Cardiac muscle cell (in vitro differentiated cells and primary cell): ENCODE results near the gene PRKD1. TPM values are rescaled to one million over a fixed set of nuclear protein-coding genes. Genes with fewer than 3 reads are reported as not detected.

Experiments
- DNase-seq, 2 donors: peaks; one replicate each; pipeline versions ENCODE4 v3.0.0 to v3.0.0-alpha.2; 2010 to 2017; ENCODE audit warnings: low read depth in 1 of 2, low spot score in 1 of 2
- H3K27ac ChIP-seq: fragments of 200-600 bp; sonication (generic); 2 replicates; pipeline ENCODE4 v1.5.1; 2016
- H3K27me3 ChIP-seq: fragments of 200-600 bp; sonication (generic); 2 replicates; pipeline ENCODE4 v1.6.0; 2016; ENCODE audit warnings: control low read depth
- H3K36me3 ChIP-seq: fragments of 200-600 bp; sonication (generic); 2 replicates; pipeline ENCODE4 v1.5.1; 2016; ENCODE audit warnings: control low read depth
- H3K4me1 ChIP-seq: fragments of 200-600 bp; sonication (generic); 2 replicates; pipeline ENCODE4 v1.8.1; 2017; ENCODE audit warnings: low read depth, mild to moderate bottlenecking, mixed run types
- H3K4me3 ChIP-seq: fragments of 200-600 bp; sonication (generic); 2 replicates; pipeline ENCODE4 v1.5.1; 2016; ENCODE audit warnings: mild to moderate bottlenecking
- H3K9me3 ChIP-seq: fragments of 200-600 bp; sonication (generic); 2 replicates; pipeline ENCODE4 v1.5.1; 2017; ENCODE audit warnings: low read depth, mild to moderate bottlenecking, control low read depth
- polyA plus RNA-seq: library from polyadenylated mRNA; unstranded; fragments of >200 nt; fragmentation: Nextera tagmentation; extraction: Ambion mirVana; gene quantifications from 2 replicates; pipeline ENCODE4 v1.2.1, GENCODE V29; 2016
- total RNA-seq: library from RNA; depleted of rRNA; stranded (reverse); fragments of >200 nt; gene quantifications from 2 replicates; pipeline ENCODE4 v1.2.3, GENCODE V29; 2016
- TF ChIP-seq, protein P1 (sequence below): IDR thresholded peaks from 2 replicates; pipeline ENCODE4 v1.5.1; 2012; ENCODE audit warnings: low read depth, mild to moderate bottlenecking, low read length

PRKD1 gene
- total and polyA plus RNA-seq, 2 experiments from 2014 or later = 15.2 to 15.7 TPM

- H3K9me3 ChIP-seq = no peaks in the 10 kb centered on the region
- peaks cover 36% of the 10 kb centered on the region for H3K4me1 ChIP-seq
- H3K4me3 ChIP-seq = no peak overlapping the region
- H3K36me3 ChIP-seq = no peaks in the 10 kb centered on the region
- peak in 1 of 2 donors; percentile 68 for DNase-seq
- H3K27ac ChIP-seq = no peak overlapping the region
- TF ChIP-seq, protein P1, sequence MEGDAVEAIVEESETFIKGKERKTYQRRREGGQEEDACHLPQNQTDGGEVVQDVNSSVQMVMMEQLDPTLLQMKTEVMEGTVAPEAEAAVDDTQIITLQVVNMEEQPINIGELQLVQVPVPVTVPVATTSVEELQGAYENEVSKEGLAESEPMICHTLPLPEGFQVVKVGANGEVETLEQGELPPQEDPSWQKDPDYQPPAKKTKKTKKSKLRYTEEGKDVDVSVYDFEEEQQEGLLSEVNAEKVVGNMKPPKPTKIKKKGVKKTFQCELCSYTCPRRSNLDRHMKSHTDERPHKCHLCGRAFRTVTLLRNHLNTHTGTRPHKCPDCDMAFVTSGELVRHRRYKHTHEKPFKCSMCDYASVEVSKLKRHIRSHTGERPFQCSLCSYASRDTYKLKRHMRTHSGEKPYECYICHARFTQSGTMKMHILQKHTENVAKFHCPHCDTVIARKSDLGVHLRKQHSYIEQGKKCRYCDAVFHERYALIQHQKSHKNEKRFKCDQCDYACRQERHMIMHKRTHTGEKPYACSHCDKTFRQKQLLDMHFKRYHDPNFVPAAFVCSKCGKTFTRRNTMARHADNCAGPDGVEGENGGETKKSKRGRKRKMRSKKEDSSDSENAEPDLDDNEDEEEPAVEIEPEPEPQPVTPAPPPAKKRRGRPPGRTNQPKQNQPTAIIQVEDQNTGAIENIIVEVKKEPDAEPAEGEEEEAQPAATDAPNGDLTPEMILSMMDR = no peak
- no peaks in the 10 kb centered on the region for H3K27me3 ChIP-seq
These were observed 339.7 kb downstream of the PRKD1 start for GRCh38 chr14:29587761-29588470.

- H3K27ac ChIP-seq = no peak overlapping the region
- DNase-seq = peak in 1 of 2 donors; percentile 61
- H3K36me3 ChIP-seq = no peaks in the 10 kb centered on the region
- TF ChIP-seq, protein P1 = no peak
- no peak overlapping the region for H3K4me3 ChIP-seq
- no peaks in the 10 kb centered on the region for H3K9me3 ChIP-seq
- H3K27me3 ChIP-seq = no peaks in the 10 kb centered on the region
- peaks cover 36% of the 10 kb centered on the region for H3K4me1 ChIP-seq
These were observed 340.6 kb downstream of the PRKD1 start for GRCh38 chr14:29587046-29587445.

- H3K27ac ChIP-seq = peak overlapping the region; percentile 57
- H3K4me1 ChIP-seq = peaks cover 30% of the 10 kb centered on the region
- no peaks in the 10 kb centered on the region for H3K36me3 ChIP-seq
- peak; percentile 83 to 93 for DNase-seq
- H3K27me3 ChIP-seq = no peaks in the 10 kb centered on the region
- H3K4me3 ChIP-seq = no peak overlapping the region
- no peaks in the 10 kb centered on the region for H3K9me3 ChIP-seq
- TF ChIP-seq, protein P1 = no peak
These were observed 342.7 kb downstream of the PRKD1 start for GRCh38 chr14:29584992-29585391.

GRCh38 chr14:29580763-29581162, 346.9 kb downstream of the PRKD1 start:
- Histone ChIP-seq H3K9me3 (no peaks in the 10 kb centered on the region), H3K27ac (no peak overlapping the region), H3K36me3 (no peaks in the 10 kb centered on the region), H3K4me1 (peaks cover 12% of the 10 kb centered on the region), H3K27me3 (no peaks in the 10 kb centered on the region), H3K4me3 (no peak overlapping the region)
- TF ChIP-seq, protein P1 = no peak
- DNase-seq = no peak

DNA sequence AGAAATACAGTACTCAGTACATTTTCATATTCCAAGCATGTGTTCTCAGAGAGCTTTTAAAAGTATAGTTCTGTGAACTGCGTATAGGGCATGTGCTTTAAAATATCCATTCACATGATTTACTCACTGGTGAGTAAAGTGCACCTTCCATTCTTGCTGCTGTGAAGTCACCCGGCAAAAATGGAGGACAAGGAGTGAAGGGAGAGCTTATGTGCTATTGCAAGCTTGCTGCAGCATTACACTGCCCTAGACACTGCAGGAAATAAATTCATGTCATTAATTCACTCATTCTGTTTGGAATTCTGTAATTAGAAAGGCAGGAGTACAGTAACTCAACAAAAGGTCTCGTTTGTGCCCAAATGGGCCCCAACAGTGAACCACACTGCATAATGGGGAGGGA, 347.8 kb downstream of the PRKD1 start:
- Histone ChIP-seq H3K27ac (no peak overlapping the region), H3K4me3 (no peak overlapping the region), H3K36me3 (no peaks in the 10 kb centered on the region), H3K9me3 (no peaks in the 10 kb centered on the region), H3K27me3 (no peaks in the 10 kb centered on the region), H3K4me1 (peaks cover 4% of the 10 kb centered on the region)
- DNase-seq = no peak
- TF ChIP-seq, protein P1 = no peak
